Measurements from ENCODE around the gene NCL. TPM values are rescaled to one million over a fixed set of nuclear protein-coding genes. Genes with fewer than 3 reads are reported as not detected.
A peak's percentile ranks its signal among the peaks of the same experiment; 100 is the strongest.

NCL gene
- total and polyA plus RNA-seq, 2 of the 13 experiments (the other 11 are each of a cell fraction or from before 2014, with no cell fraction given): 105 to 779 TPM

- TF ChIP-seq, protein P1, sequence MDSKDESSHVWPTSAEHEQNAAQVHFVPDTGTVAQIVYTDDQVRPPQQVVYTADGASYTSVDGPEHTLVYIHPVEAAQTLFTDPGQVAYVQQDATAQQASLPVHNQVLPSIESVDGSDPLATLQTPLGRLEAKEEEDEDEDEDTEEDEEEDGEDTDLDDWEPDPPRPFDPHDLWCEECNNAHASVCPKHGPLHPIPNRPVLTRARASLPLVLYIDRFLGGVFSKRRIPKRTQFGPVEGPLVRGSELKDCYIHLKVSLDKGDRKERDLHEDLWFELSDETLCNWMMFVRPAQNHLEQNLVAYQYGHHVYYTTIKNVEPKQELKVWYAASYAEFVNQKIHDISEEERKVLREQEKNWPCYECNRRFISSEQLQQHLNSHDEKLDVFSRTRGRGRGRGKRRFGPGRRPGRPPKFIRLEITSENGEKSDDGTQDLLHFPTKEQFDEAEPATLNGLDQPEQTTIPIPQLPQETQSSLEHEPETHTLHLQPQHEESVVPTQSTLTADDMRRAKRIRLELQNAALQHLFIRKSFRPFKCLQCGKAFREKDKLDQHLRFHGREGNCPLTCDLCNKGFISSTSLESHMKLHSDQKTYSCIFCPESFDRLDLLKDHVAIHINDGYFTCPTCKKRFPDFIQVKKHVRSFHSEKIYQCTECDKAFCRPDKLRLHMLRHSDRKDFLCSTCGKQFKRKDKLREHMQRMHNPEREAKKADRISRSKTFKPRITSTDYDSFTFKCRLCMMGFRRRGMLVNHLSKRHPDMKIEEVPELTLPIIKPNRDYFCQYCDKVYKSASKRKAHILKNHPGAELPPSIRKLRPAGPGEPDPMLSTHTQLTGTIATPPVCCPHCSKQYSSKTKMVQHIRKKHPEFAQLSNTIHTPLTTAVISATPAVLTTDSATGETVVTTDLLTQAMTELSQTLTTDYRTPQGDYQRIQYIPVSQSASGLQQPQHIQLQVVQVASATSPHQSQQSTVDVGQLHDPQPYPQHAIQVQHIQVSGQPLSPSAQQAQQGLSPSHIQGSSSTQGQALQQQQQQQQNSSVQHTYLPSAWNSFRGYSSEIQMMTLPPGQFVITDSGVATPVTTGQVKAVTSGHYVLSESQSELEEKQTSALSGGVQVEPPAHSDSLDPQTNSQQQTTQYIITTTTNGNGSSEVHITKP (CRISPR knock-in tag; IDR thresholded peaks at IDR 0.05; ENCODE audit: low read depth): no peak; the same call in none of the 2 replicates
- TF ChIP-seq REPIN1 (CRISPR knock-in tag; IDR thresholded peaks at IDR 0.05; ENCODE audit: borderline replicate concordance, low read depth) (no peak), ZNF800 (CRISPR knock-in tag; IDR thresholded peaks at IDR 0.05) (peak; percentile 85; the same call in 1 of the 2 replicates), HMG20A (CRISPR knock-in tag; IDR thresholded peaks at IDR 0.05; ENCODE audit: borderline replicate concordance) (no peak), HCFC1 (IDR thresholded peaks at IDR 0.05; ENCODE audit: low read depth, low read length) (no peak), ZFP36L1 (CRISPR knock-in tag; IDR thresholded peaks at IDR 0.05) (no peak), NR2F6 (IDR thresholded peaks at IDR 0.05) (no peak), NR2F6 (CRISPR knock-in tag; IDR thresholded peaks at IDR 0.05) (no peak), IKZF4 (CRISPR knock-in tag; IDR thresholded peaks at IDR 0.05; ENCODE audit: borderline replicate concordance, low read depth, not compliant biosample characterization) (no peak), NCOA2 (CRISPR knock-in tag; IDR thresholded peaks at IDR 0.05) (no peak), YEATS4 (CRISPR knock-in tag; IDR thresholded peaks at IDR 0.05; ENCODE audit: borderline replicate concordance) (no peak; the same call in none of the 2 replicates), HINFP (CRISPR knock-in tag; IDR thresholded peaks at IDR 0.05; ENCODE audit: low read depth) (no peak)
- TF ChIP-seq, protein P2, sequence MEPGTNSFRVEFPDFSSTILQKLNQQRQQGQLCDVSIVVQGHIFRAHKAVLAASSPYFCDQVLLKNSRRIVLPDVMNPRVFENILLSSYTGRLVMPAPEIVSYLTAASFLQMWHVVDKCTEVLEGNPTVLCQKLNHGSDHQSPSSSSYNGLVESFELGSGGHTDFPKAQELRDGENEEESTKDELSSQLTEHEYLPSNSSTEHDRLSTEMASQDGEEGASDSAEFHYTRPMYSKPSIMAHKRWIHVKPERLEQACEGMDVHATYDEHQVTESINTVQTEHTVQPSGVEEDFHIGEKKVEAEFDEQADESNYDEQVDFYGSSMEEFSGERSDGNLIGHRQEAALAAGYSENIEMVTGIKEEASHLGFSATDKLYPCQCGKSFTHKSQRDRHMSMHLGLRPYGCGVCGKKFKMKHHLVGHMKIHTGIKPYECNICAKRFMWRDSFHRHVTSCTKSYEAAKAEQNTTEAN (CRISPR knock-in tag; conservative IDR thresholded peaks at IDR 0.05): peak; percentile 71; the same call in 1 of the 2 replicates
- TF ChIP-seq, protein P3, sequence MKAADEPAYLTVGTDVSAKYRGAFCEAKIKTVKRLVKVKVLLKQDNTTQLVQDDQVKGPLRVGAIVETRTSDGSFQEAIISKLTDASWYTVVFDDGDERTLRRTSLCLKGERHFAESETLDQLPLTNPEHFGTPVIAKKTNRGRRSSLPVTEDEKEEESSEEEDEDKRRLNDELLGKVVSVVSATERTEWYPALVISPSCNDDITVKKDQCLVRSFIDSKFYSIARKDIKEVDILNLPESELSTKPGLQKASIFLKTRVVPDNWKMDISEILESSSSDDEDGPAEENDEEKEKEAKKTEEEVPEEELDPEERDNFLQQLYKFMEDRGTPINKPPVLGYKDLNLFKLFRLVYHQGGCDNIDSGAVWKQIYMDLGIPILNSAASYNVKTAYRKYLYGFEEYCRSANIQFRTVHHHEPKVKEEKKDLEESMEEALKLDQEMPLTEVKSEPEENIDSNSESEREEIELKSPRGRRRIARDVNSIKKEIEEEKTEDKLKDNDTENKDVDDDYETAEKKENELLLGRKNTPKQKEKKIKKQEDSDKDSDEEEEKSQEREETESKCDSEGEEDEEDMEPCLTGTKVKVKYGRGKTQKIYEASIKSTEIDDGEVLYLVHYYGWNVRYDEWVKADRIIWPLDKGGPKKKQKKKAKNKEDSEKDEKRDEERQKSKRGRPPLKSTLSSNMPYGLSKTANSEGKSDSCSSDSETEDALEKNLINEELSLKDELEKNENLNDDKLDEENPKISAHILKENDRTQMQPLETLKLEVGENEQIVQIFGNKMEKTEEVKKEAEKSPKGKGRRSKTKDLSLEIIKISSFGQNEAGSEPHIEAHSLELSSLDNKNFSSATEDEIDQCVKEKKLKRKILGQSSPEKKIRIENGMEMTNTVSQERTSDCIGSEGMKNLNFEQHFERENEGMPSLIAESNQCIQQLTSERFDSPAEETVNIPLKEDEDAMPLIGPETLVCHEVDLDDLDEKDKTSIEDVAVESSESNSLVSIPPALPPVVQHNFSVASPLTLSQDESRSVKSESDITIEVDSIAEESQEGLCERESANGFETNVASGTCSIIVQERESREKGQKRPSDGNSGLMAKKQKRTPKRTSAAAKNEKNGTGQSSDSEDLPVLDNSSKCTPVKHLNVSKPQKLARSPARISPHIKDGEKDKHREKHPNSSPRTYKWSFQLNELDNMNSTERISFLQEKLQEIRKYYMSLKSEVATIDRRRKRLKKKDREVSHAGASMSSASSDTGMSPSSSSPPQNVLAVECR (CRISPR knock-in tag; IDR thresholded peaks at IDR 0.05; ENCODE audit: borderline replicate concordance): peak; percentile 57
These were observed 574 bp upstream of the NCL start (continued) for GRCh38 chr2:231464576-231465540.

Measured in HepG2 (cell line).